A549 (cell line): ENCODE measurements around the gene FKBP8. TPM values are rescaled to one million over a fixed set of nuclear protein-coding genes. Genes with fewer than 3 reads are reported as not detected.

Experiments used
- ATAC-seq, 2 experiments: fragments of 200-7000 bp in 1 of 2; fragments of >200 bp in 1 of 2; cut with Nextera tagmentation in 1 of 2; cut with Tn5 transposase in 1 of 2; 3 replicates each; pipeline versions ENCODE4 v1.8.0 to v1.9.1; 2018 to 2020; ENCODE audit warnings: mild to moderate bottlenecking in 1 of 2, moderate library complexity in 1 of 2
- CTCF ChIA-PET: fragments of 300-600 bp; sonication (Branson Sonifier 250); formaldehyde crosslinking; extraction: SDS; loops from one replicate; lab custom pipeline; 2021; ENCODE audit warnings: antibody characterized with exemption, inconsistent platforms; lab: Yijun Ruan, JAX
- POLR2A ChIA-PET: fragments of 350-600 bp; formaldehyde crosslinking; extraction: SDS; loops from one replicate; lab custom pipeline; 2021; ENCODE audit warnings: antibody characterized with exemption, inconsistent platforms; lab: Yijun Ruan, JAX
- DNase-seq, 2 experiments: peaks; one replicate each; pipeline versions ENCODE4 v3.0.0 to v3.0.0-alpha.2; 2011 to 2016; ENCODE audit warnings: low read depth in 1 of 2, low spot score in 1 of 2
- FAIRE-seq: peaks from 2 replicates; lab custom pipeline; 2011; peaks lifted over from hg19 to GRCh38; lab: Jason Lieb, UNC
- H3K27ac ChIP-seq, 2 experiments: fragments of >200 bp; sonication (Bioruptor Twin); formaldehyde crosslinking; 3 replicates each; pipeline ENCODE4 v1.5.1; 2016 to 2017
- H3K4me1 ChIP-seq: fragments of >200 bp; sonication (Bioruptor Twin); formaldehyde crosslinking; 3 replicates; pipeline ENCODE4 v1.6.1; 2016
- H3K4me2 ChIP-seq: fragments of >200 bp; sonication (Bioruptor Twin); formaldehyde crosslinking; 3 replicates; pipeline ENCODE4 v1.6.1; 2016
- H3K4me3 ChIP-seq: fragments of >200 bp; sonication (Bioruptor Twin); formaldehyde crosslinking; 3 replicates; pipeline ENCODE4 v1.5.1; 2016
- H3K9me3 ChIP-seq: fragments of >200 bp; sonication (Bioruptor Twin); formaldehyde crosslinking; 3 replicates; pipeline ENCODE4 v1.6.1; 2016
- BHLHE40 ChIP-seq: IDR thresholded peaks from 2 replicates; pipeline ENCODE4 v1.6.1; 2012; ENCODE audit warnings: low read depth, low read length, inconsistent platforms
- CBX2 ChIP-seq: fragments of 200-600 bp; sonication (generic); IDR thresholded peaks from 2 replicates; pipeline ENCODE4 v1.6.1; 2016; ENCODE audit warnings: low read depth, mild to moderate bottlenecking, borderline replicate concordance
- CEBPB ChIP-seq, 2 experiments: fragments of >200 bp in 1 of 2; sonication (Bioruptor Twin) in 1 of 2; formaldehyde crosslinking in 1 of 2; IDR thresholded peaks; 2 replicates each; pipeline ENCODE4 v1.6.1; 2012 to 2016
- CHD2 ChIP-seq: fragments of 150-350 bp; IDR thresholded peaks from 2 replicates; pipeline ENCODE4 v1.6.1; 2014; ENCODE audit warnings: low read length; ENCODE audit not compliant: partially characterized antibody
- EHMT2 ChIP-seq: fragments of 200-600 bp; sonication (generic); IDR thresholded peaks from 2 replicates; pipeline ENCODE4 v1.6.1; 2016; ENCODE audit warnings: antibody characterized with exemption, low read depth, mild to moderate bottlenecking, moderate library complexity
- EP300 ChIP-seq, 2 experiments: fragments of >200 bp; sonication (Bioruptor Twin); formaldehyde crosslinking; IDR thresholded peaks; 2 replicates in 1 of 2; 3 replicates in 1 of 2; pipeline ENCODE4 v1.6.1; 2016 to 2017
- GATA3 ChIP-seq: IDR thresholded peaks from 2 replicates; pipeline ENCODE4 v1.6.1; 2012; ENCODE audit warnings: borderline replicate concordance
- HOXA7 ChIP-seq: fragments of 250-450 bp; sonication (Bioruptor Pico); IDR thresholded peaks from 2 replicates; pipeline ENCODE4 v1.5.0; 2020; ENCODE audit warnings: mild to moderate bottlenecking, moderate library complexity
- HOXB5 ChIP-seq: fragments of 250-450 bp; sonication (Bioruptor Pico); IDR thresholded peaks from 2 replicates; pipeline ENCODE4 v1.5.0; 2020; ENCODE audit warnings: mild to moderate bottlenecking, moderate library complexity
- JUN ChIP-seq, 2 experiments: fragments of >200 bp; sonication (Bioruptor Twin); formaldehyde crosslinking; IDR thresholded peaks; 2 replicates in 1 of 2; 3 replicates in 1 of 2; pipeline ENCODE4 v1.6.1; 2016 to 2017
- JUNB ChIP-seq: fragments of >200 bp; sonication (Bioruptor Twin); formaldehyde crosslinking; IDR thresholded peaks from 2 replicates; pipeline ENCODE4 v1.6.1; 2016
- KDM5A ChIP-seq: fragments of 200-600 bp; sonication (generic); IDR thresholded peaks from 2 replicates; pipeline ENCODE4 v1.6.1; 2016; ENCODE audit warnings: antibody characterized with exemption, mild to moderate bottlenecking
- MYC ChIP-seq: IDR thresholded peaks from 2 replicates; pipeline ENCODE4 v1.6.1; 2012; ENCODE audit warnings: mild to moderate bottlenecking, inconsistent platforms, low read length, improper control_type of control experiment, borderline replicate concordance
- NFE2L2 ChIP-seq: fragments of 150-350 bp; conservative IDR thresholded peaks from 2 replicates; pipeline ENCODE4 v1.6.1; 2014; ENCODE audit warnings: low read length
- NPAS2 ChIP-seq: fragments of 250-450 bp; sonication (Bioruptor Pico); IDR thresholded peaks from 2 replicates; pipeline ENCODE4 v1.8.0; 2022; ENCODE audit warnings: mild to moderate bottlenecking, moderate library complexity, borderline replicate concordance
- NR3C1 ChIP-seq: fragments of >200 bp; sonication (Bioruptor Twin); formaldehyde crosslinking; IDR thresholded peaks from 3 replicates; pipeline ENCODE4 v1.6.1; 2017
- PHF8 ChIP-seq: fragments of 200-600 bp; sonication (generic); IDR thresholded peaks from 2 replicates; pipeline ENCODE4 v1.6.1; 2016; ENCODE audit warnings: low read depth, mild to moderate bottlenecking, antibody characterized with exemption, moderate library complexity, borderline replicate concordance
- POLR2A ChIP-seq: IDR thresholded peaks from 2 replicates; pipeline ENCODE4 v1.6.1; 2012; ENCODE audit warnings: mild to moderate bottlenecking, low read length
- POLR2AphosphoS2 ChIP-seq: conservative IDR thresholded peaks from 2 replicates; pipeline ENCODE4 v1.6.1; 2012; ENCODE audit warnings: low read length, improper control_type of control experiment, inconsistent platforms
- RAD21 ChIP-seq, 2 experiments: fragments of >200 bp in 1 of 2; sonication (Bioruptor Twin) in 1 of 2; formaldehyde crosslinking in 1 of 2; IDR thresholded peaks in 1 of 2; conservative IDR thresholded peaks in 1 of 2; 2 replicates in 1 of 2; 3 replicates in 1 of 2; pipeline ENCODE4 v1.6.1; 2012 to 2018; ENCODE audit warnings: inconsistent platforms in 1 of 2
- RCOR1 ChIP-seq: fragments of 150-350 bp; IDR thresholded peaks from 2 replicates; pipeline ENCODE4 v1.6.1; 2014; ENCODE audit warnings: antibody characterized with exemption, low read length, low read depth
- SMC3 ChIP-seq: fragments of >200 bp; sonication (Bioruptor Twin); formaldehyde crosslinking; IDR thresholded peaks from 3 replicates; pipeline ENCODE4 v1.6.1; 2018; ENCODE audit warnings: inconsistent platforms
- SREBF2 ChIP-seq: fragments of 450-650 bp; IDR thresholded peaks from 2 replicates; pipeline ENCODE4 v1.6.1; 2014; ENCODE audit warnings: mild to moderate bottlenecking, moderate library complexity
- TP53 ChIP-seq: fragments of 250-450 bp; sonication (Bioruptor Pico); IDR thresholded peaks from 2 replicates; pipeline ENCODE4 v1.5.0; 2021; ENCODE audit warnings: mild to moderate bottlenecking, moderate library complexity
- ZC3H11A ChIP-seq: fragments of 450-650 bp; IDR thresholded peaks from 2 replicates; pipeline ENCODE4 v1.6.1; 2014; ENCODE audit warnings: antibody characterized with exemption, mild to moderate bottlenecking
- ZFP36 ChIP-seq: fragments of 450-650 bp; IDR thresholded peaks from 2 replicates; pipeline ENCODE4 v1.6.1; 2014; ENCODE audit warnings: borderline replicate concordance; ENCODE audit not compliant: partially characterized antibody
- WGBS: methylation state at CpG from one replicate; pipeline ENCODE4 v1.1.6; 2017; ENCODE audit errors: missing lambda C conversion rate; 5-methylcytosine and 5-hydroxymethylcytosine counted together
- polyA plus RNA-seq, 4 experiments: library from polyadenylated mRNA; depleted of rRNA in 3 of 4; stranded (reverse); fragments of >200 nt; fragmentation: RNase III in 1 of 4; extraction: RNeasy Plus Mini Kit Qiagen cat#74134 plus additional on column Dnase treatment in 1 of 4; gene quantifications; 2 replicates in 3 of 4; 3 replicates in 1 of 4; pipeline ENCODE4 v1.2.3, GENCODE V29; 2011 to 2017
- TF ChIP-seq, protein P1 (sequence below): IDR thresholded peaks from 2 replicates; pipeline ENCODE4 v1.6.1; 2012; ENCODE audit warnings: low read depth, borderline replicate concordance
- TF ChIP-seq, protein P2 (sequence below): fragments of 200-600 bp; sonication (generic); IDR thresholded peaks from 2 replicates; pipeline ENCODE4 v1.6.1; 2016; ENCODE audit warnings: antibody characterized with exemption, mild to moderate bottlenecking, moderate library complexity
- TF ChIP-seq, protein P3 (sequence below): fragments of >200 bp; sonication (Bioruptor Twin); formaldehyde crosslinking; IDR thresholded peaks from 2 replicates; pipeline ENCODE4 v1.6.1; 2016
- TF ChIP-seq, protein P4 (sequence below): fragments of 450-650 bp; IDR thresholded peaks from 2 replicates; pipeline ENCODE4 v1.6.1; 2014; ENCODE audit warnings: antibody characterized with exemption

The FKBP8 gene
- polyA plus RNA-seq, 2 of the 4 experiments (the other 2 are of a cell fraction), result 56.1 to 123 TPM

DNA sequence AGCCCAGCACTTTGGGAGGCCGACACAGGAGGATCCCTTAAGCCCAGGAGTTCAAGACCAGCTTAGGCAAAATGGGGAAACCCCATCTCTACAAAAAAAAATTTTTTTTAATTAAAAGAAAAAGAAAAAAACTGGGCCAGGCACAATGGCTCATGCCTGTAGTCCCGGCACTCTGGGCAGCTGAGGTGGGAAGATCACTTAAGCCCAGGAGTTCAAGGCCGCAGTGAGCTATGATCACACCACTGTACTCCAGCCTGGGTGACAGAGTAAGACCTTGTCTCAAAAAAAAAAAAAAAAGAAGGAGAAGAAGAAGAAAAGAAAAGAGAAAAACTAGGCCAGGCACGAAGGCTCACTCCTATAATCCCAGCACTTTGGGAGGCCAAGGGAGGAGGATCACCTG, 25.8 kb downstream of the FKBP8 start:
- WGBS, result 97% methylated on average over 4 of the region's 4 CpGs
- ATAC-seq (no peak), FAIRE-seq (no peak), DNase-seq (no peak)
- Histone ChIP-seq H3K4me2 (no peak overlapping the region), H3K4me1 (peaks cover 27% of the 10 kb centered on the region), H3K4me3 (no peak overlapping the region), H3K9me3 (no peaks in the 10 kb centered on the region), H3K27ac (no peak overlapping the region)
- ChIA-PET POLR2A (no interaction called here), CTCF (interaction anchor here (1.2 to 3.3 kb wide), 4 partner anchors 29 to 71 kb away, joined by 4 to 19 read pairs (median 14); partner anchors contain the start of gene REX1BD)
- no peak for TF ChIP-seq POLR2A
- no peak for TF ChIP-seq BHLHE40
- TF ChIP-seq MYC, result no peak
- no peak for TF ChIP-seq NPAS2
- TF ChIP-seq, protein P1, sequence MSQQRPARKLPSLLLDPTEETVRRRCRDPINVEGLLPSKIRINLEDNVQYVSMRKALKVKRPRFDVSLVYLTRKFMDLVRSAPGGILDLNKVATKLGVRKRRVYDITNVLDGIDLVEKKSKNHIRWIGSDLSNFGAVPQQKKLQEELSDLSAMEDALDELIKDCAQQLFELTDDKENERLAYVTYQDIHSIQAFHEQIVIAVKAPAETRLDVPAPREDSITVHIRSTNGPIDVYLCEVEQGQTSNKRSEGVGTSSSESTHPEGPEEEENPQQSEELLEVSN, result no peak
- TF ChIP-seq, protein P2, sequence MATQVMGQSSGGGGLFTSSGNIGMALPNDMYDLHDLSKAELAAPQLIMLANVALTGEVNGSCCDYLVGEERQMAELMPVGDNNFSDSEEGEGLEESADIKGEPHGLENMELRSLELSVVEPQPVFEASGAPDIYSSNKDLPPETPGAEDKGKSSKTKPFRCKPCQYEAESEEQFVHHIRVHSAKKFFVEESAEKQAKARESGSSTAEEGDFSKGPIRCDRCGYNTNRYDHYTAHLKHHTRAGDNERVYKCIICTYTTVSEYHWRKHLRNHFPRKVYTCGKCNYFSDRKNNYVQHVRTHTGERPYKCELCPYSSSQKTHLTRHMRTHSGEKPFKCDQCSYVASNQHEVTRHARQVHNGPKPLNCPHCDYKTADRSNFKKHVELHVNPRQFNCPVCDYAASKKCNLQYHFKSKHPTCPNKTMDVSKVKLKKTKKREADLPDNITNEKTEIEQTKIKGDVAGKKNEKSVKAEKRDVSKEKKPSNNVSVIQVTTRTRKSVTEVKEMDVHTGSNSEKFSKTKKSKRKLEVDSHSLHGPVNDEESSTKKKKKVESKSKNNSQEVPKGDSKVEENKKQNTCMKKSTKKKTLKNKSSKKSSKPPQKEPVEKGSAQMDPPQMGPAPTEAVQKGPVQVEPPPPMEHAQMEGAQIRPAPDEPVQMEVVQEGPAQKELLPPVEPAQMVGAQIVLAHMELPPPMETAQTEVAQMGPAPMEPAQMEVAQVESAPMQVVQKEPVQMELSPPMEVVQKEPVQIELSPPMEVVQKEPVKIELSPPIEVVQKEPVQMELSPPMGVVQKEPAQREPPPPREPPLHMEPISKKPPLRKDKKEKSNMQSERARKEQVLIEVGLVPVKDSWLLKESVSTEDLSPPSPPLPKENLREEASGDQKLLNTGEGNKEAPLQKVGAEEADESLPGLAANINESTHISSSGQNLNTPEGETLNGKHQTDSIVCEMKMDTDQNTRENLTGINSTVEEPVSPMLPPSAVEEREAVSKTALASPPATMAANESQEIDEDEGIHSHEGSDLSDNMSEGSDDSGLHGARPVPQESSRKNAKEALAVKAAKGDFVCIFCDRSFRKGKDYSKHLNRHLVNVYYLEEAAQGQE, result no peak
- no peak for TF ChIP-seq CEBPB (IDR thresholded peaks at IDR 0.05)
- no peak for TF ChIP-seq RAD21 (conservative IDR thresholded peaks at IDR 0.05 in 1 of 2, IDR thresholded peaks at IDR 0.05 in 1 of 2)
- TF ChIP-seq CHD2, result no peak
- TF ChIP-seq JUNB, result no peak
- TF ChIP-seq RCOR1, result no peak
- no peak for TF ChIP-seq ZC3H11A
- TF ChIP-seq TP53 (CRISPR knock-in tag), result no peak
- TF ChIP-seq GATA3, result no peak
- no peak for TF ChIP-seq NR3C1
- no peak for TF ChIP-seq PHF8
- no peak for TF ChIP-seq CBX2
- no peak for TF ChIP-seq HOXB5 (CRISPR knock-in tag)
- no peak for TF ChIP-seq POLR2AphosphoS2
- TF ChIP-seq, protein P3, sequence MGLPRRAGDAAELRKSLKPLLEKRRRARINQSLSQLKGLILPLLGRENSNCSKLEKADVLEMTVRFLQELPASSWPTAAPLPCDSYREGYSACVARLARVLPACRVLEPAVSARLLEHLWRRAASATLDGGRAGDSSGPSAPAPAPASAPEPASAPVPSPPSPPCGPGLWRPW, result no peak

DNA sequence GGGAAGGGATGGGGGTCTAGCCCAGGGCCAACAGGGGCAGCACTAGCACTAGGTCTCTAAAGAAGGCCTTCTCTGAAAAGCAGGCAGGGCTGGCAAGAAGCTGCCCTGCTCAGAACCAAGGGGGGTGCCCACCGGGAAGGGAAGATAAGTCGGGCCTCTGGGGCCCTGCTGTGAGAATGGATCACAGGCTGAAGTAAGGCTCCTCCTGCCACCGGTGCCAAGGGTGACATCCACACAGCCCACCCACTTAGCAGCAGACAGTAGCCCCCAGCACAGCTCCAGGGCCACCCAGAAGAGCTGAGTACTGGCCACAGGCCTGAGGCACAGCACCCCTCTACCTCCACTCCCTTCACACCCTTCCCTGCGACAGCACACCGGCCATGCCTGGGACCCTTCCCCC, 27.4 kb downstream of the FKBP8 start:
- TF ChIP-seq EHMT2 (no peak), NFE2L2 (no peak), KDM5A (no peak), HOXA7 (CRISPR knock-in tag) (no peak), EP300 (IDR thresholded peaks at IDR 0.05) (no peak), SMC3 (no peak), POLR2AphosphoS2 (no peak), HOXB5 (CRISPR knock-in tag) (no peak), SREBF2 (no peak), POLR2A (no peak), ZFP36 (no peak), PHF8 (no peak), JUN (IDR thresholded peaks at IDR 0.05) (no peak), RAD21 (conservative IDR thresholded peaks at IDR 0.05 in 1 of 2, IDR thresholded peaks at IDR 0.05 in 1 of 2) (no peak), BHLHE40 (no peak)
- TF ChIP-seq, protein P4, sequence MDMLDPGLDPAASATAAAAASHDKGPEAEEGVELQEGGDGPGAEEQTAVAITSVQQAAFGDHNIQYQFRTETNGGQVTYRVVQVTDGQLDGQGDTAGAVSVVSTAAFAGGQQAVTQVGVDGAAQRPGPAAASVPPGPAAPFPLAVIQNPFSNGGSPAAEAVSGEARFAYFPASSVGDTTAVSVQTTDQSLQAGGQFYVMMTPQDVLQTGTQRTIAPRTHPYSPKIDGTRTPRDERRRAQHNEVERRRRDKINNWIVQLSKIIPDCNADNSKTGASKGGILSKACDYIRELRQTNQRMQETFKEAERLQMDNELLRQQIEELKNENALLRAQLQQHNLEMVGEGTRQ, result no peak
- Histone ChIP-seq H3K4me2 (peak overlapping the region; percentile 51; the same call in 2 of the 3 replicates), H3K4me3 (no peak overlapping the region), H3K27ac (peak overlapping the region in 1 of 2 experiments; percentile 18; a peak in 1 of 6 replicates), H3K9me3 (no peaks in the 10 kb centered on the region), H3K4me1 (peaks cover 27% of the 10 kb centered on the region)
- ChIA-PET POLR2A (no interaction called here), CTCF (interaction anchor here (0.7 to 1.3 kb wide), 3 partner anchors 56 to 114 kb away, joined by 3 to 5 read pairs (median 3); partner anchors contain the start of gene REX1BD)
- DNase-seq, result no peak
- WGBS, result 93% methylated on average over 3 of the region's 5 CpGs
- no peak for FAIRE-seq
- ATAC-seq, result no peak
